ENCODE results near the gene SYNE1. TPM values are rescaled to one million over a fixed set of nuclear protein-coding genes. Genes with fewer than 3 reads are reported as not detected.
A peak's percentile ranks its signal among the peaks of the same experiment; 100 is the strongest.

SYNE1 gene
- total RNA-seq, 4 donors from 2014 or later, result 7.4 to 66.4 (median 20.7) TPM

- Histone ChIP-seq H3K27ac (no peak overlapping the region), H3K4me1 (peaks cover 0 to 8% (median 0%) of the 10 kb centered on the region in 3 donors), H3K36me3 (peaks cover 0 to 31% (median 0%) of the 10 kb centered on the region in 3 donors), H3K4me3 (no peak overlapping the region), H3K27me3 (no peaks in the 10 kb centered on the region), H3K9me3 (no peaks in the 10 kb centered on the region)
- TF ChIP-seq POLR2A (IDR thresholded peaks at IDR 0.05) (no peak), CTCF (IDR thresholded peaks at IDR 0.05) (peak; percentile 43 to 88 (median 74))
- no peak for DNase-seq
- 29 to 44% methylated on average over 3 of the region's 3 CpGs for WGBS, 2 donors
- intact Hi-C loops (cut with DNase I), result loop anchor here (10.0 kb wide), 2 partner anchors 360 to 450 kb away; no protein-coding TSS in a partner anchor
These were observed 512.6 kb downstream of the SYNE1 start for GRCh38 chr6:152124429-152125074.

GRCh38 chr6:152123076-152123475 lies 514.1 kb downstream of the SYNE1 start:
- no peak overlapping the region for H3K27ac ChIP-seq
- intact Hi-C loops (cut with DNase I), result loop anchor here (10.0 kb wide), 2 partner anchors 358 to 448 kb away; no protein-coding TSS in a partner anchor

GRCh38 chr6:152122434-152122833 lies 514.7 kb downstream of the SYNE1 start:
- Histone ChIP-seq H3K27ac (no peak overlapping the region), H3K9me3 (no peaks in the 10 kb centered on the region), H3K36me3 (peaks cover 0 to 31% (median 0%) of the 10 kb centered on the region in 3 donors), H3K4me1 (peaks cover 0 to 4% (median 3%) of the 10 kb centered on the region in 3 donors), H3K4me3 (no peak overlapping the region), H3K27me3 (no peaks in the 10 kb centered on the region)
- DNase-seq, result no peak
- TF ChIP-seq CTCF (IDR thresholded peaks at IDR 0.05), result no peak
- TF ChIP-seq POLR2A (IDR thresholded peaks at IDR 0.05), result no peak
- WGBS, 2 donors, result 89 to 93% methylated on average over 10 to 12 of the region's 12 CpGs
- intact Hi-C loops (cut with DNase I), result loop anchor here (10.0 kb wide), 2 partner anchors 358 to 448 kb away; no protein-coding TSS in a partner anchor

More at GRCh38 chr6:152123076-152123475, 514.1 kb downstream of the SYNE1 start:
- no peaks in the 10 kb centered on the region for H3K27me3 ChIP-seq
- TF ChIP-seq POLR2A (IDR thresholded peaks at IDR 0.05) (no peak), CTCF (IDR thresholded peaks at IDR 0.05) (no peak)
- H3K4me1 ChIP-seq, result peaks cover 0 to 4% (median 0%) of the 10 kb centered on the region in 3 donors
- H3K36me3 ChIP-seq, result peaks cover 0 to 31% (median 0%) of the 10 kb centered on the region in 3 donors
- no peak overlapping the region for H3K4me3 ChIP-seq
- H3K9me3 ChIP-seq, result no peaks in the 10 kb centered on the region
- no peak for DNase-seq
- 79 to 83% methylated on average over 3 of the region's 3 CpGs for WGBS, 2 donors

- 66 to 84% methylated on average over 3 of the region's 3 CpGs for WGBS, 2 donors
- peaks cover 0 to 31% (median 0%) of the 10 kb centered on the region in 3 donors for H3K36me3 ChIP-seq
These were observed 515.3 kb downstream of the SYNE1 start for GRCh38 chr6:152121910-152122309.

More at GRCh38 chr6:152121910-152122309, 515.3 kb downstream of the SYNE1 start:
- Histone ChIP-seq H3K4me3 (no peak overlapping the region), H3K4me1 (peaks cover 0 to 5% (median 4%) of the 10 kb centered on the region in 3 donors), H3K27me3 (no peaks in the 10 kb centered on the region), H3K27ac (no peak overlapping the region), H3K9me3 (no peaks in the 10 kb centered on the region)
- no peak for DNase-seq
- intact Hi-C loops (cut with DNase I), result loop anchor here (10.0 kb wide), 2 partner anchors 357 to 447 kb away; no protein-coding TSS in a partner anchor
- TF ChIP-seq POLR2A (IDR thresholded peaks at IDR 0.05) (no peak), CTCF (IDR thresholded peaks at IDR 0.05) (no peak)
